SU-DHL-6 (cell line): ENCODE measurements around the gene FBLN2.

Source experiments
- H2AFZ ChIP-seq: fragments of 200-600 bp; sonication (generic); 2 replicates; pipeline ENCODE4 v1.6.1; 2014; ENCODE audit warnings: low read depth, mild to moderate bottlenecking, moderate library complexity, mixed read lengths, antibody characterized with exemption, low read length; ENCODE audit not compliant: severe bottlenecking
- H3F3A ChIP-seq: fragments of 200-600 bp; shearing (Covaris generic); 2 replicates; pipeline ENCODE4 v1.6.0; 2016; ENCODE audit warnings: antibody characterized with exemption, mild to moderate bottlenecking; ENCODE audit not compliant: insufficient read depth
- H3K27ac ChIP-seq: fragments of 200-600 bp; sonication (generic); 2 replicates; pipeline ENCODE4 v1.5.1; 2016; ENCODE audit warnings: low read depth, mild to moderate bottlenecking, low read length, moderate library complexity, mixed read lengths
- H3K27me3 ChIP-seq: fragments of 200-600 bp; sonication (generic), shearing (Covaris generic); 2 replicates; pipeline ENCODE4 v1.6.0; 2014; ENCODE audit warnings: mild to moderate bottlenecking, low read length
- H3K36me3 ChIP-seq: fragments of 200-600 bp; sonication (generic); 2 replicates; pipeline ENCODE4 v1.6.1; 2014; ENCODE audit warnings: mild to moderate bottlenecking, low read length, mixed read lengths
- H3K4me2 ChIP-seq: fragments of 300-600, 200-600 bp; shearing (Covaris generic), sonication (generic); 2 replicates; pipeline ENCODE4 v1.6.0; 2014; ENCODE audit warnings: low read length, low read depth, mild to moderate bottlenecking; ENCODE audit not compliant: poor library complexity, severe bottlenecking
- H3K4me3 ChIP-seq: fragments of 200-600 bp; sonication (generic); 2 replicates; pipeline ENCODE4 v1.5.1; 2014; ENCODE audit warnings: antibody characterized with exemption, low read length, mild to moderate bottlenecking, mixed read lengths; ENCODE audit not compliant: insufficient read depth, poor library complexity, severe bottlenecking
- H3K79me2 ChIP-seq: fragments of 200-600 bp; sonication (generic); 2 replicates; pipeline ENCODE4 v1.6.1; 2014; ENCODE audit warnings: mild to moderate bottlenecking, low read length, moderate library complexity; ENCODE audit not compliant: insufficient read depth
- H3K9ac ChIP-seq: fragments of 200-600 bp; sonication (generic); 2 replicates; pipeline ENCODE4 v1.7.0; 2014; ENCODE audit warnings: mild to moderate bottlenecking, low read length
- H3K9me2 ChIP-seq: fragments of 200-600 bp; sonication (generic); replicated peaks from 2 replicates; pipeline ENCODE4 v1.6.1; 2014; ENCODE audit warnings: low read length; ENCODE audit not compliant: insufficient read depth
- H3K9me3 ChIP-seq: fragments of 200-600 bp; sonication (generic); 2 replicates; pipeline ENCODE4 v1.6.1; 2014; ENCODE audit warnings: low read length, mixed read lengths; ENCODE audit not compliant: insufficient read depth
- H4K20me1 ChIP-seq: fragments of 200-600 bp; sonication (generic); 2 replicates; pipeline ENCODE4 v1.6.1; 2014; ENCODE audit warnings: low read depth, mild to moderate bottlenecking, antibody characterized with exemption, low read length, moderate library complexity, mixed read lengths
- CTCF ChIP-seq: fragments of 200-600 bp; sonication (generic); IDR thresholded peaks from one replicate; pipeline ENCODE4 v1.5.1; 2017; ENCODE audit warnings: antibody characterized with exemption, mild to moderate bottlenecking, low read length, moderate library complexity; ENCODE audit not compliant: insufficient read depth, poor library complexity, severe bottlenecking
- EZH2phosphoT487 ChIP-seq: fragments of 200-600 bp; sonication (generic), shearing (Covaris generic); conservative IDR thresholded peaks from 2 replicates; pipeline ENCODE4 v1.6.1; 2018; ENCODE audit warnings: mild to moderate bottlenecking, antibody characterized with exemption, low read length, moderate library complexity, mixed read lengths

Gene FBLN2

GRCh38 chr3:13607821-13608597 is 59.1 kb downstream of the FBLN2 start:
- no peaks in the 10 kb centered on the region for H3K27me3 ChIP-seq
- H2AFZ ChIP-seq = no peak overlapping the region
- TF ChIP-seq EZH2phosphoT487 (no peak), CTCF (no peak)
- no peak overlapping the region for H3K27ac ChIP-seq
- H3K4me2 ChIP-seq = no peak overlapping the region
- no peak overlapping the region for H3K9ac ChIP-seq
- H3K36me3 ChIP-seq = no peaks in the 10 kb centered on the region
- no peaks in the 10 kb centered on the region for H3K9me3 ChIP-seq
- no peaks in the 10 kb centered on the region for H4K20me1 ChIP-seq
- H3K9me2 ChIP-seq = no peaks in the 10 kb centered on the region
- no peak overlapping the region for H3K4me3 ChIP-seq
- H3F3A ChIP-seq = no peaks in the 10 kb centered on the region
- no peaks in the 10 kb centered on the region for H3K79me2 ChIP-seq

- H3F3A ChIP-seq = no peaks in the 10 kb centered on the region
- no peaks in the 10 kb centered on the region for H3K27me3 ChIP-seq
- no peaks in the 10 kb centered on the region for H3K9me3 ChIP-seq
- H4K20me1 ChIP-seq = no peaks in the 10 kb centered on the region
- no peak overlapping the region for H3K9ac ChIP-seq
- H3K27ac ChIP-seq = no peak overlapping the region
- H3K36me3 ChIP-seq = no peaks in the 10 kb centered on the region
- H3K9me2 ChIP-seq = no peaks in the 10 kb centered on the region
- H2AFZ ChIP-seq = no peak overlapping the region
- no peak overlapping the region for H3K4me3 ChIP-seq
- TF ChIP-seq EZH2phosphoT487 = no peak
- TF ChIP-seq CTCF = no peak
- no peaks in the 10 kb centered on the region for H3K79me2 ChIP-seq
- H3K4me2 ChIP-seq = no peak overlapping the region
Measured at GRCh38 chr3:13608969-13609725, 60.2 kb downstream of the FBLN2 start.

- Histone ChIP-seq H2AFZ (no peak overlapping the region), H4K20me1 (no peaks in the 10 kb centered on the region), H3K79me2 (no peaks in the 10 kb centered on the region), H3K36me3 (no peaks in the 10 kb centered on the region), H3K4me2 (no peak overlapping the region), H3K27me3 (no peaks in the 10 kb centered on the region), H3F3A (no peaks in the 10 kb centered on the region), H3K9me3 (no peaks in the 10 kb centered on the region), H3K4me3 (no peak overlapping the region), H3K9ac (no peak overlapping the region), H3K9me2 (no peaks in the 10 kb centered on the region), H3K27ac (no peak overlapping the region)
- TF ChIP-seq EZH2phosphoT487 (no peak), CTCF (no peak)
Measured at GRCh38 chr3:13610006-13610570, 61.2 kb downstream of the FBLN2 start.
